Measurements from ENCODE around the gene MLPH.

MLPH gene

GRCh38 chr2:237515621-237516275 is 28.7 kb downstream of the MLPH start:
- H3K27ac ChIP-seq: no peak overlapping the region
- TF ChIP-seq CTCF (conservative IDR thresholded peaks at IDR 0.05) (no peak), ZFX (IDR thresholded peaks at IDR 0.05) (no peak)

GRCh38 chr2:237517163-237517562 is 30.1 kb downstream of the MLPH start:
- no peak for TF ChIP-seq ZFX (IDR thresholded peaks at IDR 0.05)
- no peak for TF ChIP-seq CTCF (conservative IDR thresholded peaks at IDR 0.05)
- no peak overlapping the region for H3K27ac ChIP-seq

GRCh38 chr2:237517990-237518389 is 30.9 kb downstream of the MLPH start:
- TF ChIP-seq CTCF (conservative IDR thresholded peaks at IDR 0.05) (no peak), ZFX (IDR thresholded peaks at IDR 0.05) (no peak)

GRCh38 chr2:237519506-237520245 is 32.6 kb downstream of the MLPH start:
- no peak for TF ChIP-seq ZFX (IDR thresholded peaks at IDR 0.05)
- TF ChIP-seq CTCF (conservative IDR thresholded peaks at IDR 0.05): no peak
- H3K27ac ChIP-seq: no peak overlapping the region

More at GRCh38 chr2:237517990-237518389, 30.9 kb downstream of the MLPH start:
- no peak overlapping the region for H3K27ac ChIP-seq

GRCh38 chr2:237520290-237520689 is 33.2 kb downstream of the MLPH start:
- no peak for TF ChIP-seq ZFX (IDR thresholded peaks at IDR 0.05)
- TF ChIP-seq CTCF (conservative IDR thresholded peaks at IDR 0.05): no peak
- H3K27ac ChIP-seq: no peak overlapping the region

GRCh38 chr2:237524631-237525030 is 37.6 kb downstream of the MLPH start:
- H3K27ac ChIP-seq: no peak overlapping the region
- TF ChIP-seq CTCF (conservative IDR thresholded peaks at IDR 0.05): no peak
- TF ChIP-seq ZFX (IDR thresholded peaks at IDR 0.05): no peak

GRCh38 chr2:237525559-237526157 is 38.6 kb downstream of the MLPH start:
- TF ChIP-seq CTCF (conservative IDR thresholded peaks at IDR 0.05) (no peak), ZFX (IDR thresholded peaks at IDR 0.05) (no peak)

More at GRCh38 chr2:237525559-237526157, 38.6 kb downstream of the MLPH start:
- H3K27ac ChIP-seq: peak overlapping the region; percentile 66

Data from C4-2B (cell line).